ENCODE results near the gene MACROD2. TPM values are rescaled to one million over a fixed set of nuclear protein-coding genes. Genes with fewer than 3 reads are reported as not detected.

The MACROD2 gene
- total and polyA plus RNA-seq, 2 of the 4 experiments (the other 2 are of a cell fraction): not detected

GRCh38 chr20:15222502-15223330, 1227.4 kb downstream of the MACROD2 start:
- in situ Hi-C loops (cut with MboI; ENCODE audit: low sequenced_read_pairs): no loop called here
- ATAC-seq (ENCODE audit: low read depth): no peak
- dilution Hi-C loops (cut with HindIII; ENCODE audit: low sequenced_read_pairs, unreplicated experiment): no loop called here

More at GRCh38 chr20:15222502-15223330, 1227.4 kb downstream of the MACROD2 start:
- H2BK20ac ChIP-seq (ENCODE audit: low read depth, low read length): no peak overlapping the region
- H3K4me2 ChIP-seq (ENCODE audit: low read depth, low read length): no peak overlapping the region
- H4K91ac ChIP-seq (ENCODE audit: insufficient read depth, low read depth, low read length): no peak overlapping the region
- H3K79me1 ChIP-seq (ENCODE audit: low read depth in 1 of 2, low read length in 2 of 2): no peaks in the 10 kb centered on the region
- no peaks in the 10 kb centered on the region for H3K4me1 ChIP-seq (ENCODE audit: control insufficient read depth, insufficient read depth, low read length)
- H3K27me3 ChIP-seq (ENCODE audit: control insufficient read depth, insufficient read depth, low read length): no peaks in the 10 kb centered on the region
- no peak overlapping the region for H4K5ac ChIP-seq (ENCODE audit: low read depth, low read length)
- no peak overlapping the region for H3K18ac ChIP-seq (ENCODE audit: low read depth, low read length)
- H3K27ac ChIP-seq (ENCODE audit: insufficient read depth, low read length): no peak overlapping the region
- no TSS peak for BruUV-seq (replicated peaks)
- H4K20me1 ChIP-seq (ENCODE audit: insufficient read depth, low read length): no peaks in the 10 kb centered on the region
- H2AK9ac ChIP-seq (replicated peaks; ENCODE audit: low read depth, low read length, poor library complexity): no peak overlapping the region
- H3K9ac ChIP-seq (ENCODE audit: low read depth, low read length): no peak overlapping the region
- no peak overlapping the region for H3K23ac ChIP-seq (ENCODE audit: low read depth, low read length)
- H3K9me3 ChIP-seq (ENCODE audit: control insufficient read depth, insufficient read depth, low read length): peaks cover 10% of the 10 kb centered on the region
- CTCF ChIA-PET: no interaction called here
- DNase-seq: no peak
- H3K4ac ChIP-seq (ENCODE audit: low read depth, low read length): no peak overlapping the region
- TF ChIP-seq POLR2A (IDR thresholded peaks at IDR 0.05; ENCODE audit: low read depth, low read length) (no peak), RCOR1 (IDR thresholded peaks at IDR 0.05; ENCODE audit: insufficient replicate concordance, low read length) (no peak), MAFK (IDR thresholded peaks at IDR 0.05; ENCODE audit: low read depth, low read length) (no peak), CTCF (conservative IDR thresholded peaks at IDR 0.05; ENCODE audit: low read depth, low read length) (no peak), RAD21 (IDR thresholded peaks at IDR 0.05; ENCODE audit: low read length) (no peak), CEBPB (IDR thresholded peaks at IDR 0.05; ENCODE audit: low read depth, low read length) (no peak), FOS (IDR thresholded peaks at IDR 0.05; ENCODE audit: low read depth, low read length) (no peak), MXI1 (IDR thresholded peaks at IDR 0.05; ENCODE audit: borderline replicate concordance, low read depth, low read length) (no peak)
- TF ChIP-seq, protein P1, sequence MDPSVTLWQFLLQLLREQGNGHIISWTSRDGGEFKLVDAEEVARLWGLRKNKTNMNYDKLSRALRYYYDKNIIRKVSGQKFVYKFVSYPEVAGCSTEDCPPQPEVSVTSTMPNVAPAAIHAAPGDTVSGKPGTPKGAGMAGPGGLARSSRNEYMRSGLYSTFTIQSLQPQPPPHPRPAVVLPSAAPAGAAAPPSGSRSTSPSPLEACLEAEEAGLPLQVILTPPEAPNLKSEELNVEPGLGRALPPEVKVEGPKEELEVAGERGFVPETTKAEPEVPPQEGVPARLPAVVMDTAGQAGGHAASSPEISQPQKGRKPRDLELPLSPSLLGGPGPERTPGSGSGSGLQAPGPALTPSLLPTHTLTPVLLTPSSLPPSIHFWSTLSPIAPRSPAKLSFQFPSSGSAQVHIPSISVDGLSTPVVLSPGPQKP (IDR thresholded peaks at IDR 0.05; ENCODE audit: borderline replicate concordance, low read depth, low read length): no peak
- POLR2A ChIA-PET (ENCODE audit: unreplicated experiment): no interaction called here
- no peak overlapping the region for H2BK15ac ChIP-seq (ENCODE audit: low read depth, low read length)
- H3K9me1 ChIP-seq (ENCODE audit: insufficient read depth, low read length): no peaks in the 10 kb centered on the region
- WGBS, 2 experiments (ENCODE audit: extremely low coverage in 2 of 2, insufficient read length in 1 of 2): no CpG with 5 or more reads among the region's 5 CpGs
- H3K14ac ChIP-seq (replicated peaks; ENCODE audit: low read depth, low read length): no peak overlapping the region
- H2BK5ac ChIP-seq (ENCODE audit: low read depth, low read length, poor library complexity, severe bottlenecking): no peak overlapping the region
- no peak overlapping the region for H2AFZ ChIP-seq (replicated peaks; ENCODE audit: low read length, poor library complexity)
- H3K36me3 ChIP-seq (ENCODE audit: control insufficient read depth, insufficient read depth, low read length): no peaks in the 10 kb centered on the region
- H3K4me3 ChIP-seq (ENCODE audit: insufficient read depth, low read depth, low read length): no peak overlapping the region
- intact Hi-C loops (cut with micrococcal nuclease): no loop called here
- no peak overlapping the region for H4K8ac ChIP-seq (ENCODE audit: low read depth in 2 of 2, low read length in 2 of 2)
- H2AK5ac ChIP-seq (ENCODE audit: low read depth, low read length): no peak overlapping the region
- no peak overlapping the region for H2BK120ac ChIP-seq (ENCODE audit: low read depth, low read length)
- no peak overlapping the region for H3K56ac ChIP-seq (ENCODE audit: extremely low read depth, insufficient read depth, low read length)

Data from IMR-90 (cell line).